GM19452 (cell line): ENCODE measurements around the gene WDR45.
"Not testable (repeated sequence)": the region's sequence is repeated elsewhere in the genome, so short reads cannot be mapped to it uniquely, and the experiment has no call there.

Source experiments
- ATAC-seq: cut with Tn5 transposase; IDR thresholded peaks from one replicate; pipeline ENCODE4 v1.9.1; 2021; ENCODE audit not compliant: unreplicated experiment

The WDR45 gene

DNA sequence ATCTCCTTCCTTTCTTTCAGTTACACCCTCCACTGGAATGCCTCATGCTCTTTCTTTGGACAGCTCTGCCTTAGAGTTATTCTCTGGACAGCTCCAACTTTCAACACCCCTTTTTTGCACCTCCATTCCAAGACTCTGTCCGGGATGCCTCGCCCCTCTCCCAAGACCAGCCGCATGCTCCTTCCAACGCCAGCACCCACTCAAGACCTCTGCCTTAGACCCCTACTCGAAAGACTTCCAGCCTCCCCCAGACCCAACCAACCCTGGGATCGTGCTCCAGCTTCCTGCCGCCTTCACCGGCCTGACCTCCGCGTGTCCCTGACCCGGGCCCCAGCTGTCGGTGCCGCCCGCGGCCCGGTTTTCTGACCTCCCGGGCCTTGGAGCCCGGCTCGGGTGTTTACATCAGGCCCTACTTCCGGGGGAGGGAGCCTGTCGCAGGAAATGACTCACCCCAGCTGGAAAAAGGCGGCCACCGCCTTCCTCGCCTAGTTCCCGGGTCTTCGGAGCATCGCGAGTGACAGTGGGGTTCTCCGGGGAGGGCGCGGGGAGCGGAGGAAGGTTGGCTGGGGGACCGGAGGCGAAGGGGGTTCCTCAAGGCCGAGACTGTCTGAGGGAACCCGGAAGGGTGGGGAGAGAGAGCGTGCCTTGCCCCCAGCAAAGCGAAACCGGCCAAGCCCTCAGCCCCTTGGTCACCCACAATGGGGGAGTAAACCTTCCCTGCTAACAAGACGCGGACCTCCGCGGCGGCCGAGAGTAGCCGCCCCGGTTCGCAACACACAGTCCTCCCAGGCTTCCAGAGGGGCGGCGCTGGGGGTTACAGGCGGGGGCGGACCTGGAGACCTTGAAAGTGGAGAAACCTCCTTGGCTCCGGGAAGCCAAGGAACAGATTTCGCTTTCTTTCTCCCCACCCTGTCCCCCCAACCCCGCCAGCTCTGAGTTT is at the start of gene WDR45:
WDR45 (minus strand) TSS at position 399 of the 940 bp plus-strand sequence. CDS start 1,792 bp downstream, outside the sequence.
- ATAC-seq = peak; percentile 72

DNA sequence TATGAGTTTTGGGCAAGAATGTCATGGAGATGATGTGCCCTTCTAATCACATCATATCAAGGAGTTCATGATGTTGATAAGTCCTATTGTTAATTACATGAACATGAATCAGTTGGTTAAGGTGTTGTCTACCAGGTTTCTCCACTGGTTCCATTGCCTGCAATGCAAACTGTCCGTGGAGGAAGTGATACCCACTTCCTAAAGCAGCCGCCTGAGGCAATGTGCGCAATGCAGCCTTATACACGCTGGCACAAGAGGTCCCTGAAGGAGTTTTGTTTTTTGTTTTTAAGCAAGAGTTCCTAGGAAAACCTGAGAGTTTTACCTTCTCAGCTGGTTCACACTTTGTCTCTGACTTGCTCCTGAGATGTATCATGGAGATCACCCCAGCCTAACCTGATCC is 49.7 kb upstream of the WDR45 start:
- no peak for ATAC-seq

DNA sequence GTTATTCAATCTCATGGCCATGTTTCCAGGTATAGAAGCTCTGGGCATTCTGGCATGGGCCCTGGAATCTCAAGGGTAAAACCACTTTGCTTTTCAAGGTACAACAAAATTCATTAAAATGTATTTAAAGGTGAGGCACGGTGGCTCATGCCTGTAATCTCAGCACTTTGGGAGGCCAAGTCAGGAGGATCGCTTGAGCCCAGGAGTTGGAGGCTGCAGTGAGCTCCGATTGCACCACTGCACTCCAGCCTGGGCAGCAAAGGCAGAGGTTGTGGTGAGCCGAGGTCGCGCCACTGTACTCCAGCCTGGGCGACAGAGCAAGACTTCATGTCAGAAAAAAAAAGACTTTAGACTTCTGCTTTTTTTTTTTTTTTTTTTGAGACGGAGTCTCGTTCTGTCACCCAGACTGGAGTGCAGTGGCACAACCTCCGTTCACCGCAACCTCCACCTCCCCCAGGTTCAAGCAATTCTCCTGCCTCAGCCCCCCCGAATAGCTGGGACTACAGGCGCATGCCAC is 48.1 kb upstream of the WDR45 start:
- not testable (repeated sequence) for ATAC-seq

DNA sequence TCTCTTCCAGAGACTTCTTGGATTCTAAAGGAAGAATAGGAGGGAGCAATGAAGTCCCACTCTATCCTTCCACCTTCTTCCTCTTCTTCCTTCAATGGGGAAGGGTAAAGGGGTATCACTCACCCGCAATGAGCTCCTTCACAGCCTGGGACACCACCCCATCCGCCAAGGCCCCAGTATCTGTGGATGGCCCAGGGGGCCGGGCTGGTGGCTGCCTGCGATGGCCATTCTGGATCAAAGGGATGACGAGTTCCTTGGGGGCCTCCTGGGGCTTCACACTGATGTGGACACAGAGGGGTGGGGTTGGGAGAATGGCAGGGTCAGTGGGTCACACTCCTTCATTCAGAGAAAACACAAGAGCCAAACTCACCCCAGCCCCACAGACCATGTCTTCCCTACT is 42.8 kb upstream of the WDR45 start:
- no peak for ATAC-seq

DNA sequence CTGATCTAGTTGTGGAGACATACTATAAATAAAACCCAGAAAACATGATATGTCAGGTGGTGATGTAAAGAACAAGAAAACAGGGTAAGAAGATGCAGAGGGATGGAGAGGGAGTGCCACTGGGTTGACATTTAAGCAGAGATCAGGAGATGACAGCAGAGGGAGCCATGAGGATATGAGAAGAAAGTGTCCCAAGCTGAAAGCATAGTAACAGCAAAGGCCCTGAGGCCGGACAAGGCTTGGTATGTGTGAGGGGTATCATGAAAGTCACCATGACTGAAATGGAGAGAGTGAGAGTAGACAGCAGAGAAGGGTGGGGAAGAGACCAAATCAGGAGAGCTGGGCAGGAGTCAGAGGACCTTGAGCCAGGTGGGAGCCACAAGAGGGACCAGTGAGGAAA is 40.4 kb upstream of the WDR45 start:
- ATAC-seq = no peak

DNA sequence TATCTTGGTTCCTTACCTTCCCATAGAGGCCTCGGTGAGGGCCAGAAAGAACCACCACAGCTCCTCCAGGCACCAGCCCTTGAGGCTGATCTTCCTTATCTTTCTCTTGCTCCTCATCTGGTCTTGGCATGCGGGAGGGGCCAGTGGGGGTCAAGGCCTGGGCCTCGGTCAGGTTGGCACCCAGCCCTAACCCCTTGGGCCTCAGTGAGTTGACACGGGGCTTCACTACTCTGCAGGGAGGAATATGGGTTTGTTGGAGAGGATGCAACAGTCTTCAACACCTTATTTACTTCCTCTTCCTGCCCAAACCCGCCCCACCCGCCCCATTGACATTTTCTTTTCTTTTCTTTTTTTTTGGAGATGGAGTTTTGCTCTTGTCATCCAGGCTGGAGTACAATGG is 37.9 kb upstream of the WDR45 start:
- ATAC-seq = no peak

DNA sequence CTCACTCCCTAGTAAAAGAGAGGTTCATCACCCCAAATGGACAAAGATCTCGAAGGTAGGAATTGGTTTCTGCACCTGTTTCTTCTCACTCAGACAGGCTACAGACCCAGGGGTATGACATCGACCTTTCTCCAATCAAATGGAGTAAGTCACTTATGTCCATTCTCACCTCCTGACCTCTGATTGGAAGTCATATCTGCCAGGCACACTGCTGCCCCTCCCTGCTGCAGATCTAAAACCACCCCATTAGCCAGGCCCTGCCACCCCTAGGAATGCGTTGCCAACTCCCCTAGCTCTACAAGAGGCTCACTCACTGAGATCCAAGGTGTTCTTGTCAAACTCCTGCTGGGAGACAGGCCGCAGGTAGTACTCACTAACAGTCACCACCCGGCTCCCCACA is 37.0 kb upstream of the WDR45 start:
- no peak for ATAC-seq

DNA sequence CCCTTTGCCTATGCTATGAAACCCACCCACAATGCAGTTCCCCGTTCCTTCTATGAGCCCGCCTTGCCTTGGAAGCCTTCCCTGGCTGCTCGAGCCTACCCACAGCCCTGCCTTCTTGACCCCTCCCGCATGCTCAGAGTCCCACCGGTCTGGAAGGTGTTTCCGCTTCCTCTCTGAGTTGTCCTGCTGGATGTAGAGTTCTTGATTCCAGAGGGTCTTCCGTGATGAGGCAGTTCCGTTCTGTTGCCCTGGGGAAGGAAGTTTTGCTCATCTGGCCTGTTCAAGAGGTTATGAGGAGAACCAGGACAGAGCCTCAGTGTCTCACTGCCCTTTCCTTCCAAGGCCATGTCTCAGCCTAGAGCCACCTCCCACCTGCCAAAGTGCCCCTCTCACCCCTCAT is 36.4 kb upstream of the WDR45 start:
- ATAC-seq = no peak

DNA sequence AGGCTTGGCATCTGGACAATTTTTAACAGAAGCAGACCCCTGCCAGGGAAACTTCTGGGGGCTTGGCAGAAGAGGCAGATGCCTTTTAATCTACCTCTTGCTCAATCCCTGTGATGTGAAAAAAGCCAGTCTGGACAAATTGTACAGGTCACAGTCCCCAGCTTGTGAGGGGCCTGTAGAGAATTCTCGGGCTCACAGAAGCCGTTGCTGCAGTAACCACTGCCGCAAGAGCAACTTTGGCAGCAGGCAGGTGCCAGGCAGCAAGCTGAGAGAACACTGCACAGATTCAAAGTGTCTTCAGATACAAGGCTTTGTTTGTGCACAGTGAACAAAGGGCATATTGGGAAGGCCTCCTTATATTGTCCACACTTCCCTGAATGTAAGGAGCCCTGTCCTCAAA is 32.1 kb upstream of the WDR45 start:
- no peak for ATAC-seq

DNA sequence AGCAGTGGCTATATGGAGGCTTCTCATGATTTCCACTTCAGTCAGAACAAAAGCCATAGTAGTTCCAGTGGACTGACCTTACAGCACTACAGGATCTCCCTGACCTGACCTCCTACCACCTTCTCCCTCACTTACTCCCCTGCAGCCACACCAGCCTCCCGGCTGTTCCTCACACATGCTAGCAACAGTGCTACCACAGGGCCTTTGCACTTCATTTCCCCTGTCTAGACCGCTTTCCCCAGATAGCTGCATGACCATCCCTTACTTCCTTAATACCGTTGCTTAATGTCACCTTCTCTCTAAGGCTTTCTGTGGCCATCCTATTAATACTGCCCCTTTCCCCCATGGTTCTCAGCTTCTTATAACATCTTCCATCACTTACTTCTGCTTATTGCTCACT is 30.7 kb upstream of the WDR45 start:
- no peak for ATAC-seq

DNA sequence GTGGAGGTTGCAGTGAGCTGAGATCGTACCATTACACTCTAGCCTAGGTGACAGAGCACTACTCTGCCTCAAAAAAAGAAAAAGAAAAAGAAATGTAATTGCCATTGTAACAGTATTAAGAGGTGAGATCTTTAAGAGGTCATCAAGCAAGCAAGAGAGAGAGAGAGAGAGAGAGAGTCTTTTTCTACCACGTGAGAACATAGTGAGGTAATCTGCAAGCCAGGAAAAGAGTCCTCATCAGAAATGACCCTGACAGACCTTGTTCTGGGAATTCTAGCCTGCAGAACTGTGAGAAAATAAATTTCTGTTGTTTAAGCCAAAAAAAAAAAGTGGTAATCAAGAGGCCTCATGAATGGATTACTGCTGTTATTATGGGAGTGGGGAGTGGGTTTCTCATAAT is 29.0 kb upstream of the WDR45 start:
- ATAC-seq = no peak

DNA sequence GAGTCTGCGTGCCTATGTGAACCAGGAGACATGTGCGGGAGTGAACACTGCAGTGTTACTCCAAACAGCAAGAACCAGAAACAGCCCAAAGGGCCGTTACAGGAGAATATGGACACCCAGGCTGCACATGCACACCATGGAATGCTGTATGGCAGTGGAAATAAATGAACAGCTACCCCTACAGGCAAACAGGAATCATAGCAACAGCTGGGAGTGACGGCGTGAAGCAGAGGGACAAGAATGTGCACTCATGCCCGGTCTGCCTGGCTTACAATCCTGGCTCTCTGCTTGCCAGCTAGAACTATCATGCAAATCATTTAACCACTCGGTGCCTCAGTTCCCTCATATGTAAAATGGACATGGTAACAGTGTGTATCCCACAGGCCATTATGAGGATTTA is 27.2 kb upstream of the WDR45 start:
- no peak for ATAC-seq

DNA sequence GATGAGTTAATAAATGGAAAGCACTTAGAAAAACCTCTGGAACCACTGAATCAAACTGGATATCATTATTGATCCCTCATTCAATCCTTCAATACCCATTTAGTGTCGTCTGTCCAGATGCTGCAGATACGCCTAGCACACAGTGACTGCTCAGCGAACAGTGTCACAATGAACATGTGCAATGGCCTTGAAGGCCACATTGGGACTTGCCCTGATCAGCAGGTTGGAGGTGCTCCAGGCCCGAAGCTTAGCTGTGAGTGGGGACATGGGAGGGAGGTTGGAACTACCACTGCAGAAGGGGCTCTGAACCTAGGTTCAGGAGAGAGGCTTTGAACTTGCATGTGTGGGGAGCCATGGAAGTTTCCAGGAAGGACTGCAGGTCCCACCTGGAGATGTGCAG is 26.6 kb upstream of the WDR45 start:
- ATAC-seq = no peak

DNA sequence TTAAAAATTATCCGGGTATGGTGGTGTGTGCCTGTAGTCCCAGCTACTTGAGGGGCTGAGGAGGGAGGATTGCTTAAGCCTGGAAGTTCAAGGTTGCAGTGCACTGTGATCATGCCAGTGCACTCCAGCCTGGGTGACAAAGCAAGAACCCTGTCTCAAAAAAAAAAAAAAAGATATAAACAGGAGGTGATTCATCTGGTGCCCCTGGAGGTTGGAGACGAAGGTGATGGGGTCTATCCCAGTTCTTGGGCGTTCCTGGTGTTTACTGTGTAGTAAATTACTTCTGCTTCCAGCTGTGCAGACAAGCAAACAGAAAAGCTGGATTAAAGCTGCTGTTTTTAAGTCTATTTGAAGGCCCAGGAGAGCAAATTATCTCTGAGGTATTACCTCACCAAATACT is 23.9 kb upstream of the WDR45 start:
- ATAC-seq = no peak

DNA sequence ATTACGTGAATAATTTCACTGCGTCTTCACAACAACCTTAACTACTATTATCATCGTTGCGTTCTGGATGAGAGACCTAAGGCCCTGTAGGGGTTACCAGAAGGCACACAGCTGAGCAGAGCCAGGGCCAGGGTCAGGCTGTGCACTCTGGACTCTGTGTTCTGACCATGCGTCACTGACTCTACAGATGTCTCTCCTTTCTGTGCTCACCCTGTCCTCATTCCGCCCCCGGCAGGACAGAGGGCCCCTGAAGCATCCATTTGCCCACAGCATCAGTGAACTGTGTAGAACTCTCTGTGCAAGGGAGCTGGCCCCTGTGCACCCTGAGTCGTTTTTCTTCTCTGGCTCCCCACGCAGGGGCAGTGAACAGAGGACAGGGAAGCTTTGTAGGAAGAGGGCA is 22.5 kb upstream of the WDR45 start:
- ATAC-seq = no peak

DNA sequence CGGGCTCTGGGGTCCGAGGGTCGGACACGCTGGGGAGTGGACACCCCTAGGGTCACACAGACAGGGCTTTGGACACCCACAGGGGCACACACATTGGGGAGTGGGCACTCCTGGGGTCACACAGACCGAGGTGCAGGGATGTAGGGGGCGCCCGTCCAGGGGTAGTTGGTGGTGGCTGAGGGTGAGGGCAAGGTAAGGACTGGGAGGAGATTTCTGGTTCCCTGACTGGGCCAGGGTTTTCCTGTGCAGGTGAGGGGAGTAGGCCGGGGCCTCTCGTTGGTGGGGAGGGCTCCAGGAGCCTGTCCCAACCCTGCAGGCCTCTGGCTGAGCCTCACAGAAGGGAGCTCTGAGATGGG is 21.9 kb upstream of the WDR45 start:
- no peak for ATAC-seq

DNA sequence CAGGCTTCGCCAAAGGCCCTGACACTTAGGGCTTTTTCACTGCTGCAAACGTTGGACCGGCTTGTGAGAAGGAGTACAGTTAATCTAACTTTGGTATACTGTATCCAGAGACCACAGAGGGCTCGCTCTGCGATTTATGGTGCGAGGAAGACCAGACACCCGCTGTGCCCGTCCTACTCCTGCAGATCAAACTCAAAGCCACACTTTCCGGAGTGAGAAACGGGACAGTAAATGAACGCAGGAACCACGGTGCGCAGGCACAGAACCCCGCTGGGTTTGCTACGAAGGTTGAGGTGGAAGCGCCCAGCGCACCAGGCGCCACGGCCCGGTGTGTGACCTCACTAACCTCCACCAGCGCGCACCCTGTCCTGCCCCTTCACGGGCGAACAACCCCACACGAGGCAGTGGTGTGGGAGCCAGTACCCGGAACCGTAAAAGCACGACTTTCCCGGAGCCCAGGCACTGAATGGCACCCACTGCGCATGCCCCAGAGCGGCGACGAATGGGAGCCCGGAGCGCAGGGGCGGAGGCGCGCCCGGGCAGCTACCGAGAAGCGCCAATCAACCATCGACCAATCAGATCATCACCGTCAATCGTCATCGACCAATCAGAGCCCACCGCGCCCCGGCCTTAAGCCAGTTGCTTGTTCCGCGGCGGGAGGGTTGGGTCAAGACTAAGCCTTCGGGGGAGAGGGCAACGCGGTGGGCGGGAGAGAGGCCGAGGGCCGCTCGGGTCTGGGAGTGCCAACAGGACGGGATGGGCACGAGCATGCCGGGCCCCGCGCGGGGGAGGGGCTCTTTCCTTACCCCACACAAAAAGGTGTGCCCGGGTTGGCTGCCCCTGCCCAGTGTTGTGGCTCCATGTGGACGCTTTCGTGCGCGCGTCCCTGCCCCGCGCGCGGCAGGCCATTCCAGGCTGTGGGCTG is 21.3 kb upstream of the WDR45 start:
- peak; percentile 92 for ATAC-seq

DNA sequence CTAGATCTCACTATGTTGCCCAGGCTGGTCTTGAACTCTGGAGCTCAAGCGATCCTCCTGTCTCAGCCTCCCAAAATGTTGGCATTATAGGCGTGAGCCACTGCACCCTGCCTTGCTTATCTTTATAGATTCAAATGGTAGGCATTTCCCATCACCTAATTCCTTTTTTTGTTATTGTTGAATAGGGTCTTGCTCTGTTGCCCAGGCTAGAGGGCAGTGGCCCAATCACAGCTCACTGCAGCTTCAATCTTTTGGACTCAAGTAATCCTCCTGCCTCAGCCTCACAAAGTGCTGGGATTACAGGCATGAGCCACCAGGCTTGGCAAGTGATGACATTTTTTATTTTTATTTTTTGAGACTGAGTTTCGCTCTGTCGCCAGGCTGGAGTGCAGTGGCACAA is 16.7 kb upstream of the WDR45 start:
- ATAC-seq = no peak

DNA sequence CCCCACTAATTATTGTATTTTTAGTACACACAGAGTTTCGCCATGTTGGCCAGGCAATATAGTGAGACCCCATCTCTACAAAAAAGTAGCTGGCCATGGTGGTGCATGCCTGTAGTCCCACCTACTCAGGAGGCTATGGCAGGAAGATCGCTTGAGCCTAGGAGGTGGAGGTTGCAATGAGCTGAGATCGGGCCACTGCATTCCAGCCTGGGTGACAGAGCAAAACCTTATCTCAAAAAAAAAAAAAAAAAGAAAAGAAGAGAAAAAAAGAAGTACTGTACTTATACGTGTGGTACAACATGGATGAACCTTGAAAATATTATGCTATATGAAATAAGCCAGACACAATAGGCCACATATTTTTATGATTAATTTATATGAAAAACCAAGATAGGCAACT is 9.9 kb upstream of the WDR45 start:
- no peak for ATAC-seq

DNA sequence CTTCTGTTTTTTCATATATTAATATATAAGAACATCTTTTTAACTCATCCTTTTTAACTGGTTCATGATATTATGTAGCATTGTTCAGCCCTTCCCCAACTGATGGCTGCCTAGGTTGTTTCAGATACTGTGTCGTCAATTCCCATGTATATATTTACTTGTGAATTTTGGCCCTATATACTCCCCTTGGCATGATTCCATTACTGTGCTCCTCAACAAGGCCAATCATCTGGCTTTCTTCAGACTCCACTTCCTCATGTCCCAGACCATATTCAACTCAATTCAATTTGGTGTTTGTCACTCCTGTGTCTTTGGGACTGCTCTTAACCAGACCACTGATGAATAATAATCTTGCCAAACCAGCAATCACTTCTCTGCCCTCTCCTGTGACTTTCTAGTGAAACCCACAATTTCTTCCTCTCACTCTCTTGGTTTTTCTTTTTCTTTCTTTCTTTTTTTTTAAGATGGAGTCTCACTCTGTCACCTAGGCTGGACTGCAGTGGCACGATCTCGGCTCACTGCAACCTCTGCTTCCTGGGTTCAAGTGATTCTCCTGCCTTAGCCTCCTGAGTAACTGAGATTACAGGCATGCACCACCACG is 2.7 kb upstream of the WDR45 start:
- ATAC-seq = no peak

DNA sequence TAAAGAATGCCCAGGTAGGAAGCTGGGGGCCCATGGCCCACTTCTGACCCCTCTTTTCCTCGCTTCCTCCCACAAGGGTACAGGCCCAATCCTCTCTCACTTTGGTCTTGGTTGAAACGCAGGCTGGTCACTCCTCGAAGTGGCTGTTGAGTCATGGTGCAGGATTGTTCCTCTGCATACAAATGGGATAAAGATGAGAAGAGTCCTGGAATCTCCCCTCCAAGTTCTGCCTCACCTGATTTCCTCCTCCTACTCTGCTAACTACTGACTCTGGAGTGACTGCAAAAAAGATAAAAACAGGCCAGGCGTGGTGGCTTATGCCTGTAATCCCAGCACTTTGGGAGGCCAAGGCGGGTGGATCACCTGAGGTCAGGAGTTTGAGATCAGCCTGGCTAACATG is 1.7 kb downstream of the WDR45 start:
- ATAC-seq = no peak
